GM18517 (cell line): Measurements from ENCODE around the gene KIRREL3.

Source experiments
- ATAC-seq: cut with Tn5 transposase; IDR thresholded peaks from one replicate; pipeline ENCODE4 v1.9.1; 2021; ENCODE audit warnings: mild to moderate bottlenecking, moderate library complexity; ENCODE audit not compliant: unreplicated experiment

The KIRREL3 gene

DNA sequence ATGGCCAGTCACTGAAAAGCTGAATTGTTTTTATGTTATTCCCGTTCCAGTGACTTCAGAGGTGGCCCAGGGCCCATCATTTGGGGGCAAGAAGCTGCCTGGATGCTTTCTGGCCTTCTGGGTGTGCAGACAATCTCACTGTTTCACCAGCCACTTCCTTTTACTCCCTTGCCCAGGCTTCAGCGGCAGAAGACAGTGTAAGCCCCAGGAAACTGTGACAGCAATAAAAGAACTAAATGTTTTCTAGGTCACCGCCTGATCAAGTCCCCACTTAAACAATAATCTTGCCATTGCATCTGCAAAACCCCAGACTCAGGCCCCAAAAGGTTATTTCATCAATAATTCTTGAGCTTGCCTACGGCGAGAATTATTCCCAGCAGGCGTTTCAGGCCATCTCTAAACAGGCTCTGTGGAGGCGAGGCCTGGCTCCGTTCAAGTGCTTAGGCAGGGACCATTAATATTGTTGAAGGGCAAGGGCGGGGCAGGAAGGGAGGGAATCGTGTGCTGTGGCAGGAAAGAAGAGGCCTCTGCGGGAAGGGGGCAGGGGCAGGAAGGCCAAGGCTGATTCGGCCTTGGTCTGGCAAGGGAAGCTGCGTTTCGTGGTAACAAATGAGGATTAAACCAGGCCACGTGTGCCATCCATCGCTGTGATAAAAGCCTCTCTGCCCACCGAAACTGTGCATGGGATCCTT, 252.3 kb downstream of the KIRREL3 start:
- ATAC-seq, result no peak

- ATAC-seq, result no peak
Measured at GRCh38 chr11:126747315-126747714, 253.3 kb downstream of the KIRREL3 start.

DNA sequence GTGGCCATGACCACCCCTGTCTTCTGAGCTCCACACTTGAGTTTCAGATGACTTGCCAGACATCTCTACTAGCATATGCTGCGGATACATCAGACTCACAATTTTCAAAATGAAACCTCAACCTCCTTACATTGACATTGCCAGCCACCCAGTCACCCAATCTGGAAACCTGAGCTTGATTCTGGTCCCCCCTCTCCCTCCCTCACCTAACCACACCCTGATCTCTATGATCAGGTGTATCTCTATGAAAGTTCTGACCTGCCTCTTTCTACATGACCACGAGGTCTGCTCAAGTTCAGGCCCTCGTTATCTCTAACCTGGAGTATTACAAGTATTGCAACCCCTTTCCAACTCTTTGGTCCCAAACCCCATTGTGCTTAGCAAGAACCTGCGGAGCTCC, 254.1 kb downstream of the KIRREL3 start:
- no peak for ATAC-seq

DNA sequence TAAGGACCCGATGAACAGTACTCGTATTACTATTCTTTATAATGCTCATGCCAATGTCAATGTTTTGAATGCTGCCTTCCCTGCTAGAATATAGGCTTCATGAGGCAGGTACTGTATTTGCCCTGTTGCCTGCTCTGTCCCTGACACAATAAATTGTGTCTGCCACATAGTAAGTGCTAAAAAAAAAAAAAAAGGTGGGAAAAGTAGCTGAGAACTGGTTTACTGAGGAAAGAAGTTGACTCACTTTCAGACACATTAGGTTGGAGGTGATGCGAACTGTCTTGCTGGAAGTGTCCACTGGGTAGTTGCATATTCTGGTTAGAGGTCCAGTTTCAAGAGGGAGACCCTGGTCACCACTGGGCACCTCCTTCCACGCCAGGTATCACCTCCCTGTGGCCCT, 255.9 kb downstream of the KIRREL3 start:
- ATAC-seq, result no peak

- ATAC-seq, result no peak
Measured at GRCh38 chr11:126743628-126744027, 256.9 kb downstream of the KIRREL3 start.

GRCh38 chr11:126742582-126742981, 258.0 kb downstream of the KIRREL3 start:
- no peak for ATAC-seq

GRCh38 chr11:126740846-126741245, 259.7 kb downstream of the KIRREL3 start:
- no peak for ATAC-seq

DNA sequence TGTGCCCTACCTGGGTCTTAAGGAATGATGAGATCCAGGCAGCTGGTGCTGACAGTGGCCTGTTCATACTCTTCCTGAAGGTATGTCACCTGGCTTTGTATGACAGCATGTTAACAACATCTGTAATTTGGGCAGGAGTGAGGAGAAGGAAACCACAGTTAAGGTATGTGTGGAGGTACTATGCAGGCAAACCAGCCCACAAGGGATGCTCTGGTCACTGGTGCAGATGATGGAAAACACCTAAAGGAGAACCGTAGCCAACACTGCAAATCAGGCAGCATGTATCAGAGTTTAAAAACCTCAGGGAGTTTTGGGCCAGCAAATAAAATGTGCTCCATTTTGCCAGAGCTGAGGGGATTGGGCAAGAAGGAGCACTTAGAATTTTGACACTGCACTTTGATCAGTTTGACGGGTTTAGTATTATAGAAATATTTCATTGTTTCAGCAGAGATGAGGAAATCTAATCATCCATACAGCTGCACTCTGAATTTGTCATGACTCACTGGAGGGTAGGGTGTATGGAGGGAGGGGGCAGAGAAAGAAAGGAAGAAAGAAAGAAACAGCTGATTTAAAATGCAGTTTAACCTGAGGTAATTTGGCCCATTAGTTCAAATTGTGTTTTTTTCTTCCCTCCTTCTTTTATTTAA, 260.9 kb downstream of the KIRREL3 start:
- ATAC-seq, result no peak

- no peak for ATAC-seq
Measured at GRCh38 chr11:126738295-126739031, 262.1 kb downstream of the KIRREL3 start.

DNA sequence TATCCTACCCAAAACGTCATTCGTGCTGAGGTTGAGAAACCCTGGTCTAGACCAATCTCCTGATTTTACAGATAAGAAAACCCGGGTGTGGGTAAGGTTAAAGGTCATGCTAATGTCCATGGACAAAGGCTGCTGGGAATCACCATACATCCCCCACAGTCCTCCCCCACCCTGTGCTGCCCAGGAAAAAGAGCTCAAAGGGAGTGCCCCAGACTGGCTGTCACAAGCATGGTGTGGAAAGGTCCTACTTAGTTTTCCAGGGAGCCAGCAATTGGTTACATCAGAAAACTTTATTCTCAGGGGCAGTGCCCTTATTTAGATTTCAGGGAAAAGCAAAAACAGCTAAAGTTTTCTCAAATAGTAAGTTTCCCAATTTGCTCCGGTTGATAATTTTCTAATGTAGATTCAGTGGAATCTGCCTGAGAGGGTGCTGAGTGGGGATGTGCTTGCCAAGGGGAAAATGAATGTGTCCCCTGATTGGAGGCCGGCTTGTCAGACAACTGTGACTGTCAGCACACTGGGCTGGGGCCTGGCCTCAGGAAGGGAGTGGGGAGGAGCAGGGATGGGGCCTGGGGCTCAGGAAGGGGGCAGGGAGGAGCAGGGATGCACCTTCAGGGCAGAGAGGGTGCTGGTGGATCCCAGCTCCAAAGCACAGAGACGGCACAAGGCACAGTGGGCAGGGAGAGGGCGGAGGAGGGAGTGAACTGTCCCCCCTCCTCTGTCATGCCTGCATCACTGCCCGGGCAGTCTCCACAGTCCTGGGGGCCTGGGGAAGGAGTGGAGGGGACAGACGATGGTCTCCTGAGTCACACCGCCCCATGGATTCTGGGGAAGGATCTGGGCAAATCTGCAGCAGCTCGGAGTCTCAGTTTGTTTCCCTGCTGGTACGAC, 263.6 kb downstream of the KIRREL3 start:
- ATAC-seq, result no peak

DNA sequence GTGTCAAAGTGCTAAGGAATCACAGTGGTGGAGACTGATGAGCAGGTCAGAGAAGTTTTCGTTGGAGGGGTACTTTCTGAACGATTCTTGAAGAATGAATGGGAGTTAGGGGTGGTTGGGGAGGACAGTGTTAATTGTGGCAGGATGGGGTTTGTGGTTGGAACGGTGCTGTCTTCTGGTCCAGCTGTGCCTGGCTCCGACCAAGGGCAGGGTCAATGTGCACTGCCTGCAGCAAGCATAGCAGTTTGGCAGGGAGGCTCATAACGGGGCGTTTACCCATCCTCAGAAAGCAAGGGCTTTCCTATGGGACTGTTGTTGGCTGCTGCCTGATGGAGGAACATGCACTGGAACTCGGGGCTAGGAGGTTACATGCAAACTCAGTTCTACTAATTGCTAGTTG, 265.8 kb downstream of the KIRREL3 start:
- no peak for ATAC-seq

DNA sequence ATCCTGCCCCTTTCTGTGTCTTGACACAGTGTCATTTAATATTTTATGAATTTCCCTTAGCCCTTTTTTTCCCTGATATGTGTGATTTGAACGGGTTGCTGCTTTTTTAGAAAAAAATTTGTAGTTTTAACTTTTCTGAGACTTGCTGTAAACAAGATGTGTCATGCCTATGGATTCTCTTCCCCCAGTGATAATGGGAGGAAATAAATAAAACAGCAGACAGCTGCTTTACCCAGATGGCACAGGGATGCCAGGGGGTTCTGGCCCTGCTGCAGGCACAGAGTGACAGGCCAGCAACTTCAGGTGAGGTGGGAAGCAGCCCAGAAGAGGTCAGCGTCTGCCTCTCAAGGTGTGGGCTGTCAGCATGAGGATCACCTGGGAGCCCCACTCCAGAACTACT, 266.9 kb downstream of the KIRREL3 start:
- ATAC-seq, result no peak

GRCh38 chr11:126732981-126733380, 267.6 kb downstream of the KIRREL3 start:
- ATAC-seq, result peak; percentile 89

GRCh38 chr11:126731576-126732142, 268.9 kb downstream of the KIRREL3 start:
- no peak for ATAC-seq

DNA sequence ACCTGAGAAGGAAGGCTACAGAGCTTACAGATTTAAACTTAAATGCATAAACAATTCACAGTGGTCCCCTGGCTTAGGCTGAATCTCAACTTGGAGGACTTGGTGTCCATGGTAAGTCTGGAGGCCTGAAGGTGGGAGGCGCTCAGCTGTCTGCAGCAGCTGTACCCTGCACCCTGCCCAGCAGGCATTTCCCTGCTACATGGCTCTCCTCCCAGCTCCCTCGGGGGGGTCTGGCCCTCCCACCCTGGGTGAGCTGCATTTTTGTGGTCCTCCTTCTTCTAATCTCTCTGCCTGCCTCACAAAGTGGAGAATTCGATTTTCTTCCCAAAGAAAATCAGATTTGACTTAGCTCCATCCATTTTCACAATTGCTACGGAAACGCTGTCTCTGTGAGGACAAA, 273.2 kb downstream of the KIRREL3 start:
- no peak for ATAC-seq

DNA sequence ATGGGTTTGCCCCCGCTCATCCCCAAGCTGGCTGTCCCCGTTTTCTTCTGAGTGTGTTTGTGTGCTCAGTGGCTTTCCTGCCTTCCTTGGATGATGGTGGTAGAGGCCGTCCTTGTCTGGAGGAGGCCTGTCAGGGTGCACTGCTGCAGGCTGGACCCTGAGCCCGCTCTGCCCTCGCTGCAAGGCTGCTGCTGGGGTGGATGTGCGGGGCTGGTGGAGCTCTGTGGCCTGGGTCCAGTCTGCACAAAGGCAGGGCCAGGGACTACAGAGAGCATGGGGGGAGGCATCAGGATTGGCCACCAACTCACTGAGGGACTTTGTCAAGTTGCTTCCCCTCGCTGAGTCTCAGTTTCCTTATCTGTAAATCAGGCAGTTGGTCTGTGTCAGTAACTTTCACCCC, 275.0 kb downstream of the KIRREL3 start:
- ATAC-seq, result no peak

GRCh38 chr11:126725043-126725442, 275.5 kb downstream of the KIRREL3 start:
- no peak for ATAC-seq

DNA sequence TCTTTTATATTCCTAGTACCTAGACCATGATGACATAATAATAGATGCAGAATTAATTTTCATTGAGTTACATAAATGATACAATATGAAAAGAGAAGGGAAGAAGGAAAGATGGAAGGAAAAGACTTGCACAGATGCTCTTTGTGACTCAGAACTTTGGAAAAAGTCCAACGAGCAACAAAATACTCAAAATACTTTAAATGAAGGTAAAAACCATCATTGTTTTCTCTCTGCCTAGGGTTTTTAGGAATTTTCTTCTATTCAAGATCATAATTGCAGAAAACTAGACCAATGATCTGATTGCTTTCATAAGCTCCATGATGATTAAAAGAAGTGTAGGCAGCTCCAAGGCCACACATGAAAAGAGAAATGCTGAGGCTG, 276.9 kb downstream of the KIRREL3 start:
- no peak for ATAC-seq

- ATAC-seq, result no peak
Measured at GRCh38 chr11:126722956-126723664, 277.5 kb downstream of the KIRREL3 start.
